Fibroblast of the aortic adventitia (primary cell): ENCODE data around the gene ARL11. TPM values are rescaled to one million over a fixed set of nuclear protein-coding genes. Genes with fewer than 3 reads are reported as not detected.

Experiments
- DNase-seq: peaks from one replicate; pipeline ENCODE4 v3.0.0-alpha.2; 2010; ENCODE audit warnings: low read depth
- H3K4me3 ChIP-seq: 2 replicates; pipeline ENCODE4 v1.5.1; 2011; ENCODE audit warnings: low read depth, mild to moderate bottlenecking, control low read depth, low read length, moderate library complexity
- total RNA-seq: library from RNA; depleted of rRNA; stranded (reverse); fragments of >200 nt; gene quantifications from 2 replicates; pipeline ENCODE4 v1.2.3, GENCODE V29; 2012; ENCODE audit warnings: low replicate concordance
- TF ChIP-seq, protein P1 (sequence below): IDR thresholded peaks from 2 replicates; pipeline ENCODE4 v1.5.1; 2011; ENCODE audit warnings: mild to moderate bottlenecking, low read length, control low read depth, inconsistent platforms; ENCODE audit not compliant: insufficient read depth

ARL11 gene
- total RNA-seq, 1 donor: not detected

DNA sequence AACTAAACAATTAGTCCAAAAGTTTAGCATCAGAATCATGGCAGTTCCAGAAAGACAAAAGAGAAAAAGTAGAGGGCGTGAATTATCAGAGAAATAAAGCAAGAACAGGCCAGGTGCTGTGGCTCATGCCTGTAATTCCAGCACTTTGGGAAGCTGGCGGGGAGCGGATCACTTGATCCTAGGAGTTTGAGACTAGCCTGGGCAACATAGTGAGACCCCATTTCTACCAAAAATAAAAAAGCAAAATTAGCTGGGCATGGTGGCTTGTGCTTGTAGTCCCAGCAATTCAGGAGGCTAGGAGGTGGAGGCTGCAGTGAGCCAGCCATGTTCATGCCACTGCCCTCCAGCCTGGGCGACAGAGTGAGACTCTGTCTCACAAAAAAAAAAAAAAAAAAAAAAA lies 18.4 kb downstream of the ARL11 start:
- no peak for DNase-seq
- TF ChIP-seq, protein P1, sequence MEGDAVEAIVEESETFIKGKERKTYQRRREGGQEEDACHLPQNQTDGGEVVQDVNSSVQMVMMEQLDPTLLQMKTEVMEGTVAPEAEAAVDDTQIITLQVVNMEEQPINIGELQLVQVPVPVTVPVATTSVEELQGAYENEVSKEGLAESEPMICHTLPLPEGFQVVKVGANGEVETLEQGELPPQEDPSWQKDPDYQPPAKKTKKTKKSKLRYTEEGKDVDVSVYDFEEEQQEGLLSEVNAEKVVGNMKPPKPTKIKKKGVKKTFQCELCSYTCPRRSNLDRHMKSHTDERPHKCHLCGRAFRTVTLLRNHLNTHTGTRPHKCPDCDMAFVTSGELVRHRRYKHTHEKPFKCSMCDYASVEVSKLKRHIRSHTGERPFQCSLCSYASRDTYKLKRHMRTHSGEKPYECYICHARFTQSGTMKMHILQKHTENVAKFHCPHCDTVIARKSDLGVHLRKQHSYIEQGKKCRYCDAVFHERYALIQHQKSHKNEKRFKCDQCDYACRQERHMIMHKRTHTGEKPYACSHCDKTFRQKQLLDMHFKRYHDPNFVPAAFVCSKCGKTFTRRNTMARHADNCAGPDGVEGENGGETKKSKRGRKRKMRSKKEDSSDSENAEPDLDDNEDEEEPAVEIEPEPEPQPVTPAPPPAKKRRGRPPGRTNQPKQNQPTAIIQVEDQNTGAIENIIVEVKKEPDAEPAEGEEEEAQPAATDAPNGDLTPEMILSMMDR: no peak
- H3K4me3 ChIP-seq: no peak overlapping the region

DNA sequence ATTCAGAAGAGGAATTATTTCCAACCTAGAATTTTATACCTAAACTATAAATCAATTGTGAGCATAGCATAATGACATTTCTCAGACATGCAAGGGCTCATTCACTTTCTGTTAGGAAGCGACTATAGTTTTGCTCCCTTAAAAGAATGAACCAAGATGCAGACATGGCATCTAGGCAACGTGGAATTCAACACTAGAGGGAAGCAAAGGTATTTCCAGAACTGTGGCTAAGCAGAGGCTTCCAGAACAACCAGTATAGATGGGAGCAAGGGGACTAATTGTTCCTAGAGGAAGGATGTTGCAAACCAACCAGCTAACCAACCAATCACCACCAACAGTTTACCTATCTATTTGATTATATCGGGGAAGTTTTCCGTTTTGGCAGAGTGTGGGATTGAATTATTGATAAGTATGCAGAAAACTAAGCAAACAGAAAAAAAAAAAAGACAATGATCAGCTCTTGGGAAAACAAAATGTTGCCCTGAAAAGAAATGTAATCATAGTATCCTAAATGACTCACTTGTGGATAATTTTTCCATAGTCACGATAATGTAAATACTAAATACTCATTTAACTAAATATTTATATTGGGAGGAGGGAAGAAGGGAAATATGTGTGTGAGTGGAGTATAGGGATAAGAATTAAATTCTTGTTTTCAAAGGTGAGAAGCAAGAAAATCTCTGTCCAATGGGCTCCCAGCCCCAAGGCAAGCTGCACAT lies 21.1 kb downstream of the ARL11 start:
- H3K4me3 ChIP-seq: no peak overlapping the region
- DNase-seq: peak; percentile 55
- TF ChIP-seq, protein P1: peak; percentile 52

DNA sequence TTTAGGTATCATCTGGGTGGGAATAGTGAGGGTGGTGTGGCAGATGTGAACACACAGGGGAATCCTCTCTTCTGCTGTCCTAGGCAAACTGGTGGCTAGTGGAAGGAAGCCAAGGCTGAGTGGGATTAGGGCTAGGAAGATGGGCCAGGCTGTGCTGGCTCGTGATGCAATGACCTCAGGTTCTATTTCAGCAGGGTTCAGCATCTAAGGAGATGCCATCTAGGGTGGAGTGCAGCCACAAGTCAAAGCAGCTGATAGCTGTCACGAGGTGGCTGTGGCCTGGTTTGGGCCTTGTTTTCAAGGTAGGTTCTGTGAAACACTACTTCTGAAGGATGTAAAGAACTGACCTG lies 21.6 kb downstream of the ARL11 start:
- TF ChIP-seq, protein P1: no peak
- H3K4me3 ChIP-seq: no peak overlapping the region
- DNase-seq: no peak

DNA sequence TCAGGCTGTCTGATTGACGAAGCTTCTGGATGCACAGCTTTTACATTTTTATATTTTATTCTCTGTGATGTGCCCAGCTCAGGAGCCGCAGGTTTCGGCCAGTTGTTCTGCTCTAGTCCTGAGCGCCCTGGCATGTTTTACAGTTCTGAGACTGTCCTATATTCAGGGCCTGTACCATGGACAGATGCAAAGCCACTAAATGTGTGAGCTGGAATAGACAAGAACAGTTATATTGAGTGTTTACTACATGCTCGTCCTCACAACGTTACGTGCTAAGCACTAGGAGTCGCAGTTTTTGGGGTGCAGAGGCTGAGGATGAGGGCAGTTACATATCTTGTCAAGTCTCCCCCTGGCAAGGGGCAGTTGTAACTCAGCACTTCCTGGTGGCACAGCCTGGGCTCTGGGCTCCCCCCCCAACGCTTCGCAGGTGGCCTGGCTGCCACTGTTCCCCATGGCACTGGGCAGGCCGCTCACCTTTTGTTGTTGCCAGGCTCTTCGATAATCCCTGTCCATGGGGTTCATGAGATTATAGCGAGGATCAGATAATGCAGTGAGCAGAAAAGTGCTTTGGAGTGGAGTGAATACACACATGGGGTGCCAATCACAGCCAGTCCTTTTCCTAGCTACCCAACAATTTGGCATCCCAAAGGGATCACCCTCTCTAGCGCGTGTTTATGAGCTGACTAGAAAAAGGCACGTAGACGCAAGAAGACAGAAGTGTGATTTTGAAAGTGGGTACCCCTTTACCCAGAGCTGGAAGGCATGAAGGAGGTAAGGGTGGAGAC lies 23.5 kb downstream of the ARL11 start:
- no peak overlapping the region for H3K4me3 ChIP-seq
- TF ChIP-seq, protein P1: no peak
- no peak for DNase-seq

DNA sequence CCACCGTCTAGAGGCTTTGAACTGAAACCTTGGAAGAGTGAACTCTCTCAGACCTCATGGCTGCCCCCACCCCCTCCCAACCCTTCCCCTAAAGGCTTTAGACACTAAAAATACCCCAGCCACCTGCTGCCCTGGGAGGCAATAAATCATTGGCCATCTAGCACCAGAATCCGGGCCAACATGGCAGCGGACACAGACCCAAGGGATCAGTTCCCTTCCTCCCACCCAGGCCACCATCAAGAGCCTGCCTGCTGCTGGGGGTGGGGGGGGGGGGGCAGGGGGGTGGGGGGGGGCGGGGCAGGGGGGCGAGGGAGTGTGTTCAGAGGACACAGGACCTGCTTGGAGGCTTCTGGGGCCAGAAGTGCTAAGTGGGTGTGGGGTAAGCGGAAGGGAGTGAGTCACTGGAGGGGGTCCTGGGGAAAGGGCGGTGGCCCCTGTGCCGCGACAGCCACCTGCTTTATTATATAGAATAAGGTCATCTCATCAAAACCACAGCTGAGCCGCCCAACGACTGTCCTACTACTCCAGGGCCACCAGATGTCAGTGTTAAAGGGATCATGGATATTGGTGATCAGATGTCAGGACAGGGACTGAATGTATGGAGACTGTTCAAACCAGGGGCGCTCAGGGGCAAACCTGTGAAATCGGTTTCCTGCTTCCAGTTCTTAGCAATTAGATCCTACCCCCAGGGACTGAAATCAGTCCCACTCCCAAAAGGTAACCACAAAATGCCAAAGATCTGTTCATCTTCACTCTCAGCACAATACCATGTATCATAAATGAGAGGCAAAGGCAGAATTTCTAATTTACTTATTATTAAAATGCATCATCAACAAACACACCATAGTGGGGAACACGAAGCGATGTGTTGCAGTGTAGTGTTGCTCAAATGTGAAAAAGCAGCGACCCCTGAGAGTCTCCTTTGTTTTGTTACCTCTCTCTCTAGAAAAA lies 24.3 kb downstream of the ARL11 start:
- no peak for DNase-seq
- H3K4me3 ChIP-seq: no peak overlapping the region
- TF ChIP-seq, protein P1: peak; percentile 31

DNA sequence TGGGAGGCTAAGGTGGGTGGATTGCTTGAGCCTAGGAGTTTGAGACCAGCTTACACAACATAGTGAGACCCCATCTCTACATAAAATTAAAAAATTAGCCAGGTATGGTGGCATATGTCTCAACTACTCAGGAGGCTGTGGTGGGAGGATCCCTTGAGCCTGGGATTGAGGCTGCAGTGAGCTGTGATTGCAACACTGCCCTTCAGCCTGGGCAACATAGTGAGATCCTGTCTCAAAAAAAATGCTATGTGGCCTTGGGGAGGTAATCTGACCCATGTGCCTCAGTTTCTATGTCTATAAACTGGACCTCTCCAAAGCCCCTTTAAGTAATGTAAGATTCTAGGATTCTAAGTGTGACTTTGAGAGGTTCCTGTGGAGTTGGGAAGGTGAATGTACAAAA lies 25.2 kb downstream of the ARL11 start:
- H3K4me3 ChIP-seq: no peak overlapping the region
- TF ChIP-seq, protein P1: no peak
- no peak for DNase-seq
